LHCN-M2 (cell line): Measurements from ENCODE around the gene GDPD3. TPM values are rescaled to one million over a fixed set of nuclear protein-coding genes. Genes with fewer than 3 reads are reported as not detected.

ENCODE experiments used
- DNase-seq: peaks from one replicate; pipeline ENCODE4 v3.0.0-alpha.2; 2012; ENCODE audit warnings: low read depth
- total RNA-seq: library from RNA; depleted of rRNA; stranded (reverse); fragments of >200 nt; gene quantifications from 2 replicates; pipeline ENCODE4 v1.2.3, GENCODE V29; 2014

The GDPD3 gene
- total RNA-seq, 1 experiment from 2014 or later: 1.0 TPM

- DNase-seq: no peak
These were observed 34.6 kb downstream of the GDPD3 start for GRCh38 chr16:30078744-30079143.

- DNase-seq: no peak
These were observed 35.7 kb downstream of the GDPD3 start for GRCh38 chr16:30077656-30078055.

- no peak for DNase-seq
These were observed 37.0 kb downstream of the GDPD3 start for GRCh38 chr16:30076276-30076791.

- peak; percentile 86 for DNase-seq
These were observed 37.6 kb downstream of the GDPD3 start, which contains the start of gene PPP4C for GRCh38 chr16:30075503-30076275. TSS of gene PPP4C (plus strand) at chr16:30075994. CDS start at chr16:30076378, 384 bp downstream.

- no peak for DNase-seq
These were observed 42.8 kb downstream of the GDPD3 start for GRCh38 chr16:30070490-30070889.

- DNase-seq: peak; percentile 23
These were observed 43.5 kb downstream of the GDPD3 start for GRCh38 chr16:30069611-30070462.

- peak; percentile 34 for DNase-seq
These were observed 44.4 kb downstream of the GDPD3 start for GRCh38 chr16:30068750-30069610.

- DNase-seq: no peak
These were observed 45.0 kb downstream of the GDPD3 start for GRCh38 chr16:30068333-30068732.

- no peak for DNase-seq
These were observed 45.8 kb downstream of the GDPD3 start for GRCh38 chr16:30067584-30067916.

GRCh38 chr16:30066761-30067583, 46.4 kb downstream of the GDPD3 start:
- peak; percentile 62 for DNase-seq

- peak; percentile 64 for DNase-seq
These were observed 47.2 kb downstream of the GDPD3 start for GRCh38 chr16:30065943-30066760.

GRCh38 chr16:30065102-30065942, 48.0 kb downstream of the GDPD3 start, which contains the start of gene ALDOA:
TSS of gene ALDOA (plus strand) at chr16:30065760. CDS start at chr16:30066898, 1,138 bp downstream.
- DNase-seq: peak; percentile 99

- DNase-seq: no peak
These were observed 48.6 kb downstream of the GDPD3 start for GRCh38 chr16:30064729-30065101.

- DNase-seq: peak; percentile 64
These were observed 49.2 kb downstream of the GDPD3 start for GRCh38 chr16:30063893-30064728.

GRCh38 chr16:30063278-30063892, 50.0 kb downstream of the GDPD3 start:
- DNase-seq: peak; percentile 62

- DNase-seq: peak; percentile 46
These were observed 52.3 kb downstream of the GDPD3 start for GRCh38 chr16:30060836-30061554.

- DNase-seq: no peak
These were observed 53.0 kb downstream of the GDPD3 start for GRCh38 chr16:30060346-30060745.
